Keratinocyte (primary cell): Measurements from ENCODE around the gene PHACTR1.

ENCODE experiments used
- CTCF ChIP-seq, 3 experiments: IDR thresholded peaks in 1 of 3; conservative IDR thresholded peaks in 1 of 3; optimal IDR thresholded peaks in 1 of 3; 2 replicates in 2 of 3; 3 replicates in 1 of 3; pipeline versions ENCODE3 to v1.5.1; 2011; ENCODE audit warnings: low read length in 3 of 3, mild to moderate bottlenecking in 3 of 3, moderate library complexity in 2 of 3, control low read depth in 1 of 3, inconsistent platforms in 1 of 3; ENCODE audit not compliant: insufficient read depth in 2 of 3; ENCODE audit errors: extremely low read depth in 1 of 3
- EZH2 ChIP-seq: IDR thresholded peaks from one replicate; pipeline ENCODE4 v1.6.1; 2012; ENCODE audit warnings: inconsistent platforms, mild to moderate bottlenecking, low read length, moderate library complexity

GRCh38 chr6:12952318-12952717 lies 235.8 kb downstream of the PHACTR1 start:
- no peak for TF ChIP-seq CTCF (optimal IDR thresholded peaks at IDR 0.05 in 1 of 3, IDR thresholded peaks at IDR 0.05 in 1 of 3, conservative IDR thresholded peaks at IDR 0.05 in 1 of 3; ENCODE audit: extremely low read depth in 1 of 3, insufficient read depth in 2 of 3, low read length in 3 of 3)
- no peak for TF ChIP-seq EZH2
